ENCODE measurements around the gene CEBPZOS.
"Not testable (repeated sequence)": the region's sequence is repeated elsewhere in the genome, so short reads cannot be mapped to it uniquely, and the experiment has no call there.

The CEBPZOS gene

GRCh38 chr2:37191747-37192146, 4.5 kb upstream of the CEBPZOS start:
- no peak for DNase-seq

GRCh38 chr2:37192551-37192950, 3.7 kb upstream of the CEBPZOS start:
- no peak for DNase-seq

GRCh38 chr2:37195862-37196319, 405 bp upstream of the CEBPZOS start:
- not testable (repeated sequence) for DNase-seq

GRCh38 chr2:37198681-37199065, 2.4 kb downstream of the CEBPZOS start:
- no peak for DNase-seq

GRCh38 chr2:37201208-37201607, 4.9 kb downstream of the CEBPZOS start:
- DNase-seq, result no peak

DNA sequence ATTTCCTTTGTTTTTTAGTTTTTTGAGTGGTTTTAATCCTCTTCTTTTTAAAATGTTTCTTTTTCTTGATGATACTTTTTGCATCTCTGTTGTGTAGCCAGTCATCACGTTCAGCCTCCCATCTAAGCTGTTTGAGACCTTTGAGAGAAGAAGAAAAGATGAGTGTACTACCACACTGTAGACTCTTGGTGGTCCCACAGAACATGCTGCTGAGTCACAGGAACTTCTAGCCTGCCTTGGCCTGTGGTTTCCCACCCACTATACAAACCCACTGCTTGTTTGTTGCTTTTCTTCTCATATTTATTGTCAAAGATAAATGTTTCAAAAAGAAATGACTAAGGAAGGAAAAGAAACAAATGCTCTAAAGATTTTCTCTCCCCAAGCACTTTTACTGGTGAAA, 5.5 kb downstream of the CEBPZOS start:
- no peak for DNase-seq

GRCh38 chr2:37203708-37204107, 7.4 kb downstream of the CEBPZOS start:
- DNase-seq, result no peak

DNA sequence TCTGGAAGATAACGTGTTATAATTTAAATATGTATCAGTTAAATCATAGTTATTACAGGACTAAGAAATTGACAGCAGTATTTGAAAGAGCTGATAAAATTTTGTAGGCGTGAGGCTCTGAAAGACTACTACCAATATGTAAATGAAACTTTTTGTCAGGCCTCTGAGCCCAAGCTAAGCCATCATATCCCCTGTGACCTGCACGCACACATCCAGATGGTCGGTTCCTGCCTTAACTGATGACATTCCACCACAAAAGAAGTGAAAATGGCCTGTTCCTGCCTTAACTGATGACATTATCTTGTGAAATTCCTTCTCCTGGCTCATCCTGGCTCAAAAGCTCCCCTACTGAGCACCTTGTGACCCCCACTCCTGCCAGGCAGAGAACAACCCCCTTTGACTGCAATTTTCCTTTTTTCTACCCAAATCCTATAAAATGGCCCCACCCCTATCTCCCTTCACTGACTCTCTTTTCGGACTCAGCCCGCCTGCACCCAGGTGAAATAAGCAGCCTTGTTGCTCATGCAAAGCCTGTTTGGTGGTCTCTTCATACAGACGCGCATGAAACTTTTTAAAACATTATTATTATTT, 8.9 kb downstream of the CEBPZOS start:
- DNase-seq, result not testable (repeated sequence)

DNA sequence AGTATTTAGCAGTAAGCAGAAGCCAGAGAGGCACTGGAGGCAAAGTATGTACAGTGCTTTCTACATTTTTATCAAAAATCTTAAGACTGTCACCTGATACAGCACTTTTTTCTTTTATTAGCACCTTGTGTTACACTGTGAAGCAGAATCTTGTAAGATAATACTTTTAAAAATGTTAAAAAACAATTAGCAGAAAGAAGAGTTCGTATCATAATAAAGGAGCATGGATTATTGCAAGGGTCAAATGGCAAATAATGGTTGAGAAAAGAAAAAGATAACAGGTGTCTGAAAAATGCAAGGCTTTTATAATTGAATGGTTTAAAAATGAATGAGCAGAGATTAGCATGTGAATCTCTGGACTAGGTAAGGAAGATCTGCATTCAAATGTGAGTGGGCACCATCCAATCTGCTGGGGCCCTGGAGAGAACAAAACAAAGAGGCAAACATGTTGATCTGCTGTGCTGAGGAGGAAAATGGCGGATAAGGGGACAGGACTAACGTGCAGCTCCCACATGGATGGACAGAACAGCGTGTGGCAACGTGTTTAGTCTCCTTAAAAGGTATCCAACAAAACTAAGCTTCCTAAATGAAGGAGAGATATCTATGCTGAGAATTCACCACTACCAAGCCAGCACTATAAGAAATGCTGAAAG, 9.5 kb downstream of the CEBPZOS start:
- DNase-seq, result no peak

- not testable (repeated sequence) for DNase-seq
These were observed 10.5 kb downstream of the CEBPZOS start for GRCh38 chr2:37206760-37207159.

- DNase-seq, result no peak
These were observed 14.9 kb downstream of the CEBPZOS start for GRCh38 chr2:37211212-37211611.

DNA sequence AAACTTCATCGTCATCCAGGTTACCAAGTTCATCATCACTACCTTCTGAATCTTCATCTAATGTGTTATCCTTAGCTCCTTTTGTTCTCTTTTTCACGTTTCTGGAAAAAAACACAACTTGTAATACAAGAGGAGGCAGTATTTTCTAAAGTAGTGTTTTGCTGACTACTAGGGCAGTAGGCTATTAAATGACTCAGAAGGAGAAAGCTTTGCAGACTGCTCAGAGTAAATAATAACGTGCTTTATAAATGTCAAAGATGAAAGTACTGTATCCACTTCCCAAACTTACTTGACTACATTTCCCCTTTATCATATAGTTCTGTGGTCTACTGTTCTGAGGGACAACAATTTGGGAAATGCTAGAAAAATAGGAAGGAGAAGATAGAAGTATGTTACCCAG, 15.6 kb downstream of the CEBPZOS start:
- no peak for DNase-seq

- DNase-seq, result no peak
These were observed 19.0 kb downstream of the CEBPZOS start for GRCh38 chr2:37215250-37215649.

GRCh38 chr2:37219046-37219445, 22.8 kb downstream of the CEBPZOS start:
- DNase-seq, result no peak

GRCh38 chr2:37223131-37223530, 26.8 kb downstream of the CEBPZOS start:
- DNase-seq, result no peak

GRCh38 chr2:37224063-37224462, 27.8 kb downstream of the CEBPZOS start:
- DNase-seq, result no peak

DNA sequence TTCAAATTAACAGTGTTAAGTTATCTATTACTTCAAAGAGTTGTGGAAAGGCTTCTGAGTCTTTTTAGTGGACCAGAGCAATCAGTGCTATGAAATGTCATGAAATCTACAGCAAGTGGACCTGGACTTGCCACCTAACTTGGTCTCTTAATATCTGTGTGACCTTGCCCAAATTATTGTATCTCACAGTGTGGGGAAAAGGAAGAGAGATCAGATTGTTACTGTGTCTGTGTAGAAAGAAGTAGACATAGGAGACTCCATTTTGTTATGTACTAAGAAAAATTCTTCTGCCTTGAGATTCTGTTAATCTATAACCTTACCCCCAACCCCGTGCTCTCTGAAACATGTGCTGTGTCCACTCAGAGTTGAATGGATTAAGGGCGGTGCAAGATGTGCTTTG, 28.8 kb downstream of the CEBPZOS start:
- not testable (repeated sequence) for DNase-seq

DNA sequence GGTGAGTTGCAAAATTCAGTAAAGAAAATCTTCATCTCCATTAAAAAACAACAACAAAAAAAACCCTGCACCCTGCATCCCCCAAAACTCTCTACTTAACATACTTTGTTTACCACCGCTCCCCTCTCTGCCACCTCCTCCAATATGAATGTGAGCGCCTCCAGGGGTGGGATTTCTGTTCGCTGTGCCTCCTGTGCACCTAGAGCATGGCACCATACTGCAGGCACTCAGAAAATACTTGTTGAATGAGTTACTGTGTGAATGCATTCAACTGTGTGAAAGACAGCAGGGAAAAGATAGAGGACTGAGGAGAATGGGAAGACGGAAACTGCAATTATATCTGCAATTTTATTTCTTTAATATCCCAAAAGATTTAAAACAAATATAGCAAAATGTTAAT, 30.6 kb downstream of the CEBPZOS start:
- no peak for DNase-seq

DNA sequence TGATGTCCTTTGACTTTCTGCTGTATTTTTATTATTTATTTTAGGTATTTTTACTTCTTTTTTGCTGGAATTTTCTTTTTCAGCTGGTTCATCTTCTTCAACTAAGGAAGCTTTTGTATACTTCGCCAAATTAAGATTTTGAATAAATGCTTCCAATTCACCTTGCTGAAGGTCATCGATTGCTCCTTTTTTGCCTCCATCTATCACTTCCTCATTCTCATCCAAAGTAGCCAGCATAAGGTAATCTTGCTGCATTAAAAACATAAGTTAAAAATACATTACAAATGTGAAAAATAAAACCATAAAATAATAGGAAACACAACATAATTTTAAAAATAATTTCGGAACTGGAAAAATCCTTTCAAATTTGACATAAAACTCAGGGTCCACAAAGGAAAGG, 32.5 kb downstream of the CEBPZOS start:
- DNase-seq, result no peak

DNA sequence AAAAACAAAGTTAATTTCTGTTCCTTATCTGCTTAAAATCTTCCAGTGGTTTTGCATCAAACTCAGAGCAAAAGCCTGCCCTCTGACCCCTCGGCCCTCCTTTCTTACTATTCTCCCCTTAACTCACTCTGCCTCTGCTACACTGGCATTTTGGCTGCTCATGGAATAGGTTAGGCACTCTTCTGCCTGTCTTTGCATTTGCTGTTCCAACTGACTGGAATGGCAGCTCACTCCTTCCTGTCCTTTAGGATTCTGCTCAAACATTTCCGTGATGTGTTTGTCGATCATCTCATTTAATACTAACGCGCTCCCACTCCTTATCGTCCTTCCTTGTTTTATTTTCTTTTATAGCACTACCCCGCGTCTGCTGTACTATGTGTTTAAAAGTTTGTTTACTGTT, 34.3 kb downstream of the CEBPZOS start:
- no peak for DNase-seq

GRCh38 chr2:37231241-37232130, 35.2 kb downstream of the CEBPZOS start, which contains the start of the genes CEBPZ and NDUFAF7:
CEBPZ (minus strand) TSS chr2:37231596; CDS start chr2:37231567, 29 bp downstream.
NDUFAF7 (plus strand) TSS chr2:37231658; CDS start chr2:37231706, 48 bp downstream.
- DNase-seq, result peak; percentile 51

- no peak for DNase-seq
These were observed 36.0 kb downstream of the CEBPZOS start for GRCh38 chr2:37232131-37232933.

GRCh38 chr2:37243435-37243834, 47.1 kb downstream of the CEBPZOS start:
- no peak for DNase-seq

Measured in NCI-H446 treated with DMSO at 0.1 percent for 48 hours (cell line).